TTC549 (cell line): ENCODE measurements around the gene UBAP2.

Source experiments
- FAIRE-seq: peaks from 2 replicates; lab custom pipeline; 2012; peaks lifted over from hg19 to GRCh38; lab: Jason Lieb, UNC

Gene UBAP2

DNA sequence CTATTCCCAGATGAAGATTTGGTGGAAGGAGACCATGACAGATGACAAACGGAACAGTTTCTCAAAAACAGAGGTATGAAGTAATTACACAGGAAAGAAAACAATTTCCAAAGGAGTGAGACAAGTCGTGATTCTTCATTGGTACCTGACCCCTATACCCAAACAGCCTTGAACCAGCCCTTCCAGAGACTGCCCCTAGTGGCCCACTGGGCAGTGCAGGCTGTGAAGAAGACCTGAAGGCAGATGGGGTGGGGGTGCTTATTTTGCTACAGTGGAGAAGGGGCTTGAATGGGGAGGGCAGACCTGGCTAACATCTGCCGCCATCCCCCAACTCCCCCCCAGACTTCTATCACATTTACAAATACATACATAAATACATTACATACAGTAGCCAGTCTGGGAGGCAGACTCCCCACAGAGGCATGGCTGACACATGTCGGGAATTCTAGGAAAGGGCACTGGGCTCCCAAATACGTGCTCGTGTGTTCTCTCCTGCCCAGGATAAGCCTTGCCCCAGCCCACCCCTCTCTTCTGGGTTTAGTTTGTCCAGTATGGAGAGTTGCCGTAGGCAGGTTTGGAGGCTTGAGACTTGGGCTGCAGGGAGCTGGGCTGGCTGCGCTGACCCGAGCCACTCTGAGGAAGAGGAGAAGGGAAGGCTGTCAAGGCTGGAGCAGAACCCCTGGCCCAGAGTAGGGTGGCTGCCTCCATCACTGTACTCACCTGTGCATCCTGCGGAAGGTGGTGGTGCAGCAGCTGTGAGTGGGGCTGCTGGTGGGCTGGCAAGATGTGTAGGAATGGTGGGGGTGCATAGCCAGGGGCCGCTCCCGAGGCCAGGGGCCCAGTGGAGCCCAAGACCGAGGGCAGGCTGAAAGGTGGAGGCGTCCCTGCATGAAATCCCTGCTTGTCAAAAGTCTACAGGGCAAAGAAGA is 126.5 kb downstream of the UBAP2 start:
- FAIRE-seq = no peak

DNA sequence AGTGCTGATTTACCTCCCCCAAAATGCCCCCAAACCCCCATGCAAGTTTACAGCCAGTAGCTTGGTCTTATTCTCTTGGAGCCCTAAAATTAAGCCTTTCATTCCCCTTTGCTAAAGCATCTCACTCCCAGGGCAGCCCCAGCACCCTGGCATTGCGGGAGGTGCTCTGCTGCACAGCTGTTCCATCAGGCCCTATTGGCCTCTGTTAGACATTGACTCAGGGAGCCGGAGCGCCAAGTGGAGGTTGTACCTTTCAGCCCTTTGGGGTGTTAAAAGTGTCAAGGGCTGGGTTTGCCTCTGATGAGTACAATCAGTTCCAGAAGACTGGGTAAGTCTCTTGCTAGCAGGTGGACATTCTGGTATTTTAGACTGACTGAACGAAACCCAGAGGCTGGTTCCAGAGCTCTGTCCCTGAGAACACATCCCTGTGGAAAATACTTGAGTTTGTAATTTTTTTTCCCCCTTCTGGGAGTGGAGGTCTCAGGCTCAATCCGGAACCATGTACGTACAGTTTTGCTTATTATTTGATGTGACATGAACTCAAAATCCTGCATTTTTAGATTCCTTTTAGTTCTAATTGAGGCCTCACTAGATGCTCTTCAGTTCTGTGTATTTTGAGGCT is 129.3 kb downstream of the UBAP2 start:
- FAIRE-seq = no peak

DNA sequence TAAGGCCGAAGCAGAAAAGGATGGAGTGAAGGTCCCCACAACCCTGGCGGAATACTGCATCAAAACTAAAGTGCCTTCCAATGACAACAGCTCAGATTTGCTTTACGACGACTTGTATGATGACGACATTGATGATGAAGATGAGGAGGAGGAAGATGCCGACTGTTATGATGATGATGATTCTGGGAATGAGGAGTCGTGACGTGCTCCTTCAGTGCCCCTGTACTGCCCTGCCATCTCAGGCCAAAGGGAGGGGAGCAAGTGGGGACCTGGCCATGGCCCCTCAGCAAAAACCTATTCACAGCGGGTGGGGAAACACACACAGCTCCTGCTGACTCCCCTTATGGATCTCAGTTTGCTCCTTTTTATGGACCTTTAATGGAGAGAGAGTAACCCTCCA is 131.7 kb downstream of the UBAP2 start:
- FAIRE-seq = no peak

DNA sequence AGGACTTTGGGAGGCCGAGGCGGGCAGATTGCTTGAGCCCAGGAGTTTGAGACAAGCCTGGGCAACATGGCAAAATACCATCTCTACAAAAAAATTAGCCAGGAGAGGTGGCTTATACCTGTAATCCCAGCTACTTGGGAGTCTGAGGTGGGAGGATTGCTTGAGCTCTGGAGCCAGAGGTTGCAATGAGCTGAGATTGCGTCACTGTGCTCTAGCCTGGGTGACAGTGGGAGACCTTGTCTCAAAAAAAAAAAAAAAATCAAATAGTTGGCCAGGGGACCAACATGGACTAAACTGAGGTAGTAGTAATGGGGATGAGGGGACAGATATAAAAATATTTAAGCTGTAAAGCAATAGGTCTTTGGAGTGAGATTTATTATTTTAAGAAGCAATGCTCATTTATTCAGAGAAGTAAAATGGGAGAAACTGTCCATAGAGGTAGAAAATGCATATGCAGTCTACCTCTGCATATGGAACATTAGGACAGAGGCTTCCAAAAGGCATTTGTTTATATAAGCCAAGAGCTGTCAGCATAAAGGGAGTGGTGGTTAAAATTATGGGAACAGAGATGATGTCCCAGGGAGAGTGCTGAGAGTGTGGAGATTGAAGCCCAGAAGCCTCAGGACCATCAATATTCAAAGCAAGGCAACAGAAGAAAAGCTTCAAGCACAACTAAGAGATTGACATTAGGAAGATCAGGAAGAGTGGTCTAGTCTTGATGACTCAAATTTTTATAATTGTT is 133.6 kb downstream of the UBAP2 start:
- FAIRE-seq = no peak

DNA sequence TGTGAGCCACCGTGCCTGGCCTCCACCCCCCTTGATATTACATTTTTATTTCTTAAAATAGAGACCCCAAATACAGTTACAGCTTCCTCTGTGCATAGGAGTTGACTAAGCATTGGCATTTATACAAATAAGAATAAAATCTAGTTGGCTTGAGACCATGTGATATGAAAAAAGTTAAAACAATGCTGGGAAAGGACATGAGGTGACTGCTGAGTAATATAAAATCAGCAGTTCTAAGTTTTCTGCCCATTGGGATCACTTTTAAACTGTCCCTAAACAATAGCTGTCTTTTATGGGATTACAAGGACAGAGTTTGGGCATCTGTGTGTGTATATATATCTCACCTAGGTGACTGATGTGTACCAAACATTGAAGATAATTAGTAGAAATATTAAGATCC is 135.1 kb downstream of the UBAP2 start:
- no peak for FAIRE-seq

DNA sequence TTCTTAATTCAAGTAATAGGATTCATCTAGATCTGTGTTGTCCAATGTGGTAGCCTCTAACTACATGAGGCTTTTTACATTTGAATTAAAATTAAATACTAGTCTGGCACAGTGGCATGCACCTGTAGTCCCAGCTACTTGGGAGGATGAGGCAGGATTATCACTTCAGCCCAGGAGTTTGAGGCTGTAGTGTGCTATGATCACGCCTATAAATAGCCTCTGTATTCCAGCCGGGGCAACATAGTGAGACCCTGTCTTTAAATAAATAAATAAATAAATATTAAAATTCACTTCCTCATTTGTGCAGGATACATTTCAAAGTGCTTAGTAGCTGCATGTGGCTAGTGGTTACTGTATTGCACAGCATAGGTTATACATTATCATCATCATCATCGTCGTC is 139.9 kb downstream of the UBAP2 start:
- no peak for FAIRE-seq

DNA sequence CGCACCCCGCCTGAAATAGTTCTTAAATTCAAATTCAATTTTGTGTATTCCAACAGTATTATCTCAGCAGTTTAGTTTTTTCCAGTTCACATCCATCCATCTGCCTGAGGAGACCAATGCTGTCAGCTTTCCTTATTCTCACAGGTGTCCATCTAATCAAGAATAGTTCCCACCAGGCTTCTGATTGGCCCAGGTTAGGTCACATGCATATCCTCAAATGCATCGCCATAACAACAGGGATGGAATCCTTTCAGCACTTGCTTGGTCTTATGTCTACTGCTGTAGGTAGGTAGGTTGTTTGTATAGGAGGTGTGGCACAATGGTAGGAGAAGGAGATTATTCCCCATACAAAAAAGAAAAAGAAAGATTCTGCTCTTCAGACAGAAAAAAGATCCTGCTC is 140.6 kb downstream of the UBAP2 start:
- FAIRE-seq = no peak

DNA sequence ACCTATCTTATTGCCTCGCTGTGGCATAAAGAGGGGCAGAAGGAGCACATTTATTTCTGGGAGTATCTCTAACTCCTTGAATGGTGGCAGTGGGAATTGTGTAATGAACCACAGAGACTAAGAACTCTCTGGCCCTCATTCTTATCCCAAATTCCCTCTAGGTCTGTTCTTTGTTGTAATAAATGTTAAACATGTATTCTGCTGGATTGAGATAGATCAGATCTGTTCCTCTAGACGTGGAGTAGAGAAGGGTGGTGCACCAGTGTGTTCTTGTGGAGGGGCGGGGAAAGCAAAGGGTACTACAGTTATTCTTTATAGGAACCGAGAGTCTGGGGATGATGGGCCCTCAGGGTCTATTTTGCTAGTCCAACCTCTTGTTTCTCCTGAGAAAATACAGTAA is 141.3 kb downstream of the UBAP2 start:
- FAIRE-seq = no peak

DNA sequence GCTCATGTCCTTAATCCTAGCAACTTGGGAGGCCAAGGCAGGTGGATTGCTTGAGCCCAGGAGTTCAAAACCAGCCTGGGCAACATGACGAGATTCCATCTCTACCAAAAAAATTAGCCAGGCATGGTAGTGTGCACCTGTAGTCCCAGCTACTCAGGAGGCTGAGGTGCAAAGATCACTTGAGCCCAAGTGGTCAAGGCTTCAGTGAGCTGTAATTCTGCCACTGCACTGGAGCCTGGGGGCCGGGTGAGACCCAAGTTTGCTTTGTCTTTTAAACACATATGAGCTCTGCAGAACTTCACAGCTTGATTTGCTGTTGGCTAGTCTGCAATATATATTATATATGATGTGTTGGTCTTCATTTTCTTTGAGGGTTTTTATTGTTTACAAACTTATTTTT is 141.9 kb downstream of the UBAP2 start:
- FAIRE-seq = no peak

DNA sequence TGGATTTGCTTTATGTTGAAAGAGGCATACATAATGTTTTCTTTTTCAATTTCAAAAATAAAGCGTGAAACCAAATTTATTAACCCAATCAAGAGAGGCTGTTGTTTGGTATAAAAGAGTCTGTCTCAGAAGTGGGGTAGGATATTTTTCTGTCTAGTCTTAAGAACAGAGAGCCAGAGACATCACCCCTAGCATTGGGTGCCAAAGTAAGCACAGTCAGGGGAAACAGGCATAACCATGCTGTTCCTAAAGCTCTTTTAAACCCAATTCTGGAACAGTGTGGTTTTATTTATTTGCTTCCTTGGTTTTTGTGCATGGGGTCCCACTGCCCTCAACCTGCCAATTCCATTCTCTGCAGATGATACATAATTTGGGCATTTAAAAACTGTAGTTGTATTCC is 143.6 kb downstream of the UBAP2 start:
- no peak for FAIRE-seq

DNA sequence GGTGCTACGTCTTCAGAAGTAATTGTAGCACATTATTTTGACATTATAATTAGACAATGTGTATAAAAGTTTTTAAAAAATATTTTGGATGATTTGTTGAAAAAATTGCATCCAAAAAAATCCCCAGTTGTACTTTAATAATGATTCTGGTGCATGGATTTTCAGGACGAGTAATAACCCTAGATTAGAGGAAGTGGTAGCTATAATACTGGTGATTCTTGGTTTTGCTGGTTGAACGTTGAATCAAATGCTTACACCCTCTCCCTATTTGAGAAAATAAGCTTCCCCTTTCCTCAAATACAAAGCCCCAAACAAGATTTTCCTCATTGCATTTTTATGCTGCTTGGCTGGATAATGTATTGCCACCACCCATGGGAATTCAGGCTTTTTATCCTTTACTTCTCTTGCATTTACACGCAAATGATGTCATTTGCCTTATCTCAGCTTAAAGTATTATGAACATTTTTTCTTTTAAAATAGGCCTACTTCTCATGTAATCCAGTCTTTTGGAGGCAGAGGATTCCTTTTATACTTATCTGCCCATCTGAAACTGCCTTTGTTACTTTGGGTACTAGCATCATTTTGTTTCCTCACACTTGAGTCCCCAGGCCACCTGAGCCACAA is 145.4 kb downstream of the UBAP2 start:
- FAIRE-seq = no peak

DNA sequence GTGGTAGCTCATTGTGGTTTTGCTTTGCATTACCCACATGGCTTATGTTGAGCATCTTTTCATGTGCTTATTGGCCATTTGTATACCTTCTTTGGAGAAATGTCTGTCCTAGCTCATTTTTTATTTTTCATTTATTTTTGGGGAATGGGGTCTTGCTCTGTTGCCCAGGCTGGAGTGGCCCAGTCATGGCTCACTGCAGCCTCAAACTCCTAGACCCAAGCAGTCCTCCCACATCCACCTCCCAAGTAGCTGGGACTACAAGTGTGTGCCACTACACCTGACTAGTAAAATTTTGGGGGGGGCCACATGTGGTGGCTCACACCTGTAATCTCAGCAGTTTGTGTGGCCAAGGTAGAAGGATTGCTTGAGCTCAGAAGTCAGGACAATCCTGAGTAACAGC is 154.4 kb downstream of the UBAP2 start:
- FAIRE-seq = no peak

DNA sequence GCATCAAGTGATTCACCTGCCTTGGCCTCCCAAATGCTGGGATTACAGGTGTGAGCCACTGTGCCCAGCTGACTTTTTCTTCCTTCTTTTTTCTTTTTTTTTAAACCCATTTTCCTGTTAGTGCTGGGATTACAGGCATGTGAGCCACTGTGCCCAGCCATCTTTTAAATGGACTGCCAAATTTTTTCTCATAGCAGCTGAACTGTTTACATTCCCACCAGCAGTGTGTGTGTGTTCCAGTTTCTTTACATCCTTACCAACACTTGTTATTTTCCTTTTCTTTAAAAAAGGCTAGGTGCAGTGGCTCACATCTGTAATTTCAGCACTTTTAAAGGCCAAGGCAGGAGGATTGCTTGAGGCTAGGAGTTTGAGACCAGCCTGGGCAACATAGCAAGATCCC is 154.8 kb downstream of the UBAP2 start:
- no peak for FAIRE-seq

DNA sequence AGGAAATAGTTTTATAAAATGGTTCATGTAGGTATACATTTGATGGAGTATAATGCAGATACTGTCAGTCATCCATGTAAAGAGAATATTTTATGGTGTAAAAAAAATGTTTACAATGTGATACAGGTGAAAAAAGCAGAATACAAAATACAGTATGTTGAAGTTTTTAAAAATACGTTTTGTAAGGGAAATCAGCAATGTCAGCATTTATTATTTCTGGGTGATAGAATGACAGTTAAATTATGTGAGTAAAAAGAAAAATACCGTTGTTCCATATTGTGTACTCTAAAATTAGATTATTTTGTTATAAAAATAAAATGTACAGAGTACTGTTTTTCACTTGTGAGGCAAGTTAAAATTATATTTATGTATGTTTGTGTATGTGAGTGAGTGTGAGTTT is 162.7 kb downstream of the UBAP2 start:
- FAIRE-seq = no peak

DNA sequence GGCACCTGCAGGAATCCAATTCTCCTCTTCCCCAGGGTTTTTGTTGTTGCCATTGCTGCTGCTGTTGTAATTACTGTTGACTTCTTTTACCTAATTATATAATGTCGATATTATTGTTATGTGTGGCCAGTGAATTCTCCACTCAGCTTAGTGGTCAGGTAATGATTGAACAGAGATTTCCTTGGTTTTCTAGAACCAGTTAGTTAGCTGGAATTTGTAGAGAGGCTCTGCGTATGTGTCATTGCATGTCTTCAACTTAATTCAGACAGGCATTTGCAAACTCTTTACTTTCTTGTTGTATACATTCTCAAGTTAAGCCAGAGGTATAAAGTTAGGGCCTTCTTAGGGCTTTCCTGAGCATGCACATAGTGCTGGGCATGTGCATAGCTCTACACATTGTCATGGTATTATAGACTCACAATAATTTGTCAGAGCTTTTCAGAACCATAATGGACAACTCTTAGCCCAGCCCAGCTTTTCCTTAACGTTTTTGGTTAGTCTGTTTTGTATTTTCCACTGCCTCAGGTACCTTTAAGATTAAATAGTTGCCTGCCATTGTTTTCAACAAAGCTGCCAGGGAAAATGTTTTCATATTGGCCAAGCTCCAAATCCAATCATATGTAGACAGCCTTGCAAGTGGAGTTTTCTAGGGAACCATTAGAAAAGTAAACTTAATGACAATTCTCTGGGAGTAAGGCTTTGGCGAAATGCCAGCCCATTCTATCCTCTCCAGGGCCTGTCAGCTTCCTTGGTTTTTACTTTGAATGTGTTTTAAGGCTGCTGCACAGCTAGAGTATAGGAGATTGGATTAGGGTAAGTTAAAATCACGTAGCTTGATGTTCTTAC is 163.6 kb downstream of the UBAP2 start:
- FAIRE-seq = no peak

DNA sequence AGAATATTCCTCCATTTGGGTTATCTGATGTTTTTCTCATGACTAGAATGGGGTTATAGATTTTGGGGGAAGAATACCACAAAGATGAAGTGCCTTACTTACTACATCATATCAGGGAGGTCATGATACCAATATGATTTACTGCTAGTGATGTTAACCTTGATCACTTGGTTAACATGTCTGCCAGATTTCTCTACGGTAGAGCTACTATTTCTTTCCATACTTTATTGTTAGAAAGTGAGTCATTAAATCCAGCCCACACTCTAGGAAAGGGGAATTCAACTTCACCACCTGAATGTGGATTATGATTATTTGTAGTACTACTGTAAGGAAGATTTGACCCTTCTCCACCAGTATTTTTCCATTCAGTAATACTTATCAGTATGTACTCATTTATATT is 167.1 kb downstream of the UBAP2 start:
- FAIRE-seq = no peak

DNA sequence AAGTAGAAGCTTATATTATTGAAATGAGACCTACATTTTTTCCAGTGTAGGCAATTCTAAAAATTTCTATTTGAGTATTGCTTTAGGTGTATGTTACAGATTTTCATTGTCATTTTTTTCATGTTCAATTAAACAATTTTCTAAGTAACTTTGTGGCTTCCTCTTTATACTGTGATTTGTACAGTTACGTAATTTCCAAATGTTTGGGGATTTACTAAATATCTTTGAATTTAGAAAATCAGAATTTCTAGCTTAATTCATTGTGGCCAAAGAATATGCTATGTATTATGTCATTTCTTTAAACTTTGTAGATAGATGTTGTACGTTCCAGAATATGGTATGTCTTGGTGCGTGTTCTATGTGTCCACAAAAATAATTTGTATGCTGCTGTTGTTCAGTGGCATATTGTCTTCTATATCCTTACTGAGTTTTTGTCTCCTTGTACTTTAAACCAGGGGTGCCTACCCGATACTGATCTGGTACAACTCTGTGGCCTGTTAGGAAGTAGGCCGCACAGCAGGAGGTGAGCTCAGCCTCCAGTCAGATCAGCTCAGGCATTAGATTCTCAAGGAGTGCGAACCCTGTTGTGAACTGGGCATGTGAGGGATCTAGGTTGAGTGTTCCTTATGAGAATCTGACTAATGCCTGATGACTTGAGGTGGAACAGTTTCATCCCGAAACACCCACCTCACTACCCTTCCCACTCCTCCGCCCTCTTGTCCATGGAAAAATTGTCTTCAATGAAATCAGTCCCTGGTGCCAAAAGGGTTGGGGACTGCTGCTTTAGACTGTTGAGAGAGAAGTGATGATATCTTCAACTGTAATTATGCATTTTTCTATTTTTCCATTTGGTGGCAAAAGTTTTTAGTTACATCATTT is 168.2 kb downstream of the UBAP2 start:
- FAIRE-seq = no peak

DNA sequence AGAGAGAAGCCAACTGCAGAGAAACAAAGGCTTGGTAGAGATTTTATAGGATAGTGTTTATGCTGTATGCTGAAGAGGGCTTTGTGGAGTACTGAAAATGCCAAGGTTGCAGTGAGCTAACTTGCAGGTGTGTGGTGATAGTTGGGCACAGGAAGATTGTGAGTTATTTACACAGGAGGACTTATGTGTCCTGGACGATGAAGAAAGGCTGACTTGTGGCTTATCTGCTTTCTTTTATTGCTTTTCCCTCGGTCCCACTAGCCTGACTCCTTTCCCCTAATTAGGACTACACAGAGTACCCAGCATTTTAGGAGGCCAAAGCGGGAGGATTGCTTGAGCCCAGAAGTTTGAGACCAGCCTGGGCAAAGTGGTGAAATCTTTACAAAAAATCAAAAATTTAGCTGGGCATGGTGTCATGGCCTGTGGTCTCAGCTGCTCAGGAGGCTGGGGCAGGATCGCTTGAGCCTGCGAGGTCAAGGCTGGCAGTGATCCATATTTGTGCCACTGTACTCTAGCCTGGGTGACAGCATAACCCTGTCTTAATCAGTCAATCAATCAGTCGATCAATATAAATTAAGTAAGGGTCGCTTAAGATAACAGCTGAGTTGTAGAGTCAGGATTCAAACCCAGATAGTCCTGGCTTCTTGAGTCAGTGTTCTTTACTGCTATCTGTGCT is 169.9 kb downstream of the UBAP2 start:
- no peak for FAIRE-seq

DNA sequence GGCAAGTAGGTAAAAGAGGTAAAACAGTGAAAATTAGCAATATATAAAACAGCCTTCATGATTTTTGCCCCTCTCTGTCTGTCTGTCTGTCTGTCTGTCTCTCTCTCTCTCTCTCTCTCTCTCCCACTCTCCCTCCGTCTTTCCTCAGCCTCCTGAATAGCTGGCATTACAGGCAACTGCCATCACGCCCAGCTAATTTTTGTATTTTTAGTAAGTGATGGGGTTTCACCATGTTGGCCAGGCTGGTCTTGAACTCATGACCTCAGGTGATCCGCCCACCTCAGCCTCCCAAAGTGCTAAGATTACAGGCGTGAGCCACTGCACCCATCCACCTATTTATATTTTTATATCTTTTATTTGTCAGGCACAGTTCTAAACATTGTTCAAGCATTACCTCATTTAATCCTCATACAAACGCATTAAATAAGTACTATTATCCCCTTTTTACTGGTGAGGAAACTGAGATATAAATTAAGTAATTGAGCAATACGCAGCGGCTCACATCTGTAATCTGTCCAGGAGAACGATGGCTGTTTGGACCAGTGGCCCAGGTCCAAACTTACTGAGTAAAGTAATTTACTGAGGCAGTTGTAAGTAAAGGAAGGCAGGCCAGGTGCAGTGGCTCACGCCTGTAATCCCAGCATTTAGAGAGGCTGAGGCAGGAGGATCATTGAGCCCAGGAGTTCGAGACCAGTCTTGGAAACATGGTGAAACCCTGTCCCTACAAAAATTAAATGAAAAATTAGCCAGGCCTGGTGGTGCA is 170.8 kb downstream of the UBAP2 start:
- FAIRE-seq = no peak
